ENCODE measurements around the gene RAB36. TPM values are rescaled to one million over a fixed set of nuclear protein-coding genes. Genes with fewer than 3 reads are reported as not detected.
"Not testable (repeated sequence)": the region's sequence is repeated elsewhere in the genome, so short reads cannot be mapped to it uniquely, and the experiment has no call there.

The RAB36 gene
- total RNA-seq, 1 experiment from 2014 or later, result 1.4 TPM

GRCh38 chr22:23133922-23134321 is 11.4 kb upstream of the RAB36 start:
- Mint-ChIP-seq H3K4me1 (peaks cover 4 to 19% of the 10 kb centered on the region in 2 experiments), H3K4me3 (no peak overlapping the region), H3K9me3 (no peaks in the 10 kb centered on the region; a peak in 1 of 5 replicates), H3K27me3 (ENCODE audit: low read depth) (peaks cover 55% of the 10 kb centered on the region), H3K27ac (peak overlapping the region in 1 of 3 experiments; percentile 9; a peak in 1 of 7 replicates), H3K36me3 (ENCODE audit: insufficient read depth in 1 of 3, low read depth in 3 of 3) (no peaks in the 10 kb centered on the region)
- Histone ChIP-seq H3K9me3 (ENCODE audit: control insufficient read depth, low read depth, low read length) (no peaks in the 10 kb centered on the region), H3K79me2 (ENCODE audit: insufficient read depth, low read length) (no peaks in the 10 kb centered on the region), H3K56ac (ENCODE audit: insufficient read length, low read depth, low read length) (no peak overlapping the region), H3K79me1 (ENCODE audit: insufficient read depth, low read depth, low read length, poor library complexity, severe bottlenecking) (no peaks in the 10 kb centered on the region), H3K18ac (ENCODE audit: insufficient read length, low read depth, low read length) (no peak overlapping the region), H2BK15ac (ENCODE audit: low read depth, low read length) (no peak overlapping the region), H3K27ac (ENCODE audit: insufficient read length, low read depth, low read length) (no peak overlapping the region), H2BK20ac (ENCODE audit: low read depth, low read length, poor library complexity, severe bottlenecking) (no peak overlapping the region), H3K14ac (ENCODE audit: insufficient read depth, low read length) (peak overlapping the region; percentile 64; the same call in 1 of the 2 replicates), H3K9ac (ENCODE audit: extremely low read depth, insufficient read length, low read length) (no peak overlapping the region), H3K23ac (ENCODE audit: insufficient read length, low read depth, low read length) (no peak overlapping the region), H2AFZ (ENCODE audit: low read length) (no peak overlapping the region), H4K20me1 (ENCODE audit: control insufficient read depth, insufficient read depth, insufficient read length) (no peaks in the 10 kb centered on the region), H3K4me1 (ENCODE audit: insufficient read depth, low read length) (no peaks in the 10 kb centered on the region; the same call in 1 of the 2 replicates), H3K23me2 (ENCODE audit: insufficient read length, low read depth, low read length, poor library complexity, severe bottlenecking) (no peaks in the 10 kb centered on the region), H2BK5ac (ENCODE audit: insufficient read length, low read length) (no peak overlapping the region), H4K5ac (ENCODE audit: insufficient read length, low read depth, low read length) (no peak overlapping the region), H4K8ac (replicated peaks; ENCODE audit: insufficient read length, low read depth, low read length) (no peak overlapping the region), H3K4me2 (ENCODE audit: insufficient read depth, insufficient read length, low read length) (no peak overlapping the region), H2BK12ac (ENCODE audit: insufficient read length, low read depth, low read length) (no peak overlapping the region), H4K91ac (ENCODE audit: insufficient read length, low read depth, low read length) (no peak overlapping the region), H3K27me3 (ENCODE audit: insufficient read depth, low read length) (no peaks in the 10 kb centered on the region; the same call in 1 of the 2 replicates), H2BK120ac (ENCODE audit: low read depth, low read length, poor library complexity, severe bottlenecking) (no peak overlapping the region), H2AK5ac (ENCODE audit: insufficient read length, low read length) (no peak overlapping the region), H3K4ac (ENCODE audit: low read depth, low read length) (no peak overlapping the region), H3T11ph (ENCODE audit: low read length) (no peak overlapping the region)
- no peak for DNase-seq
- no peak for TF ChIP-seq CTCF (conservative IDR thresholded peaks at IDR 0.05)
- WGBS (ENCODE audit: extremely low coverage, insufficient read length, low lambda C conversion rate), result no CpG with 5 or more reads among the region's 10 CpGs

- not testable (repeated sequence) for H3K27ac Mint-ChIP-seq; H2BK20ac ChIP-seq (ENCODE audit: low read depth, low read length, poor library complexity, severe bottlenecking)
- no CpG with 5 or more reads among the region's 4 CpGs for WGBS (ENCODE audit: extremely low coverage, insufficient read length, low lambda C conversion rate)
Observed at GRCh38 chr22:23136991-23137390, 8.3 kb upstream of the RAB36 start.

More at GRCh38 chr22:23136991-23137390, 8.3 kb upstream of the RAB36 start:
- H4K5ac ChIP-seq (ENCODE audit: insufficient read length, low read depth, low read length); H4K8ac ChIP-seq (replicated peaks; ENCODE audit: insufficient read length, low read depth, low read length); H3K9ac ChIP-seq (ENCODE audit: extremely low read depth, insufficient read length, low read length); H3K4me3 Mint-ChIP-seq; H3K18ac ChIP-seq (ENCODE audit: insufficient read length, low read depth, low read length); H2AK5ac ChIP-seq (ENCODE audit: insufficient read length, low read length); H3K4ac ChIP-seq (ENCODE audit: low read depth, low read length); H3K14ac ChIP-seq (ENCODE audit: insufficient read depth, low read length); H2BK120ac ChIP-seq (ENCODE audit: low read depth, low read length, poor library complexity, severe bottlenecking); H3K79me2 ChIP-seq (ENCODE audit: insufficient read depth, low read length); H3K4me1 ChIP-seq (ENCODE audit: insufficient read depth, low read length); H3K27me3 ChIP-seq (ENCODE audit: insufficient read depth, low read length); H2BK15ac ChIP-seq (ENCODE audit: low read depth, low read length); H3K27ac ChIP-seq (ENCODE audit: insufficient read length, low read depth, low read length); H2BK5ac ChIP-seq (ENCODE audit: insufficient read length, low read length); H3K23me2 ChIP-seq (ENCODE audit: insufficient read length, low read depth, low read length, poor library complexity, severe bottlenecking); H3K36me3 Mint-ChIP-seq (ENCODE audit: insufficient read depth in 1 of 3, low read depth in 3 of 3); H2AFZ ChIP-seq (ENCODE audit: low read length); H3K4me2 ChIP-seq (ENCODE audit: insufficient read depth, insufficient read length, low read length); H3K56ac ChIP-seq (ENCODE audit: insufficient read length, low read depth, low read length); H3K79me1 ChIP-seq (ENCODE audit: insufficient read depth, low read depth, low read length, poor library complexity, severe bottlenecking); H3T11ph ChIP-seq (ENCODE audit: low read length); H4K91ac ChIP-seq (ENCODE audit: insufficient read length, low read depth, low read length); DNase-seq; H3K23ac ChIP-seq (ENCODE audit: insufficient read length, low read depth, low read length); H4K20me1 ChIP-seq (ENCODE audit: control insufficient read depth, insufficient read depth, insufficient read length); H3K9me3 ChIP-seq (ENCODE audit: control insufficient read depth, low read depth, low read length); H2BK12ac ChIP-seq (ENCODE audit: insufficient read length, low read depth, low read length); H3K9me3 Mint-ChIP-seq: not testable (repeated sequence)
- peaks cover 4 to 24% of the 10 kb centered on the region in 2 experiments for H3K4me1 Mint-ChIP-seq
- peaks cover 42% of the 10 kb centered on the region for H3K27me3 Mint-ChIP-seq (ENCODE audit: low read depth)
